Keratinocyte (primary cell): ENCODE data around the gene CAPN5. TPM values are rescaled to one million over a fixed set of nuclear protein-coding genes. Genes with fewer than 3 reads are reported as not detected.

Experiments used
- DNase-seq: peaks from one replicate; pipeline ENCODE4 v3.0.0-alpha.2; 2011; ENCODE audit warnings: low read depth, missing footprints, low spot score
- FAIRE-seq: peaks from 2 replicates; lab custom pipeline; 2011; peaks lifted over from hg19 to GRCh38; lab: Jason Lieb, UNC
- H2AFZ ChIP-seq: 2 replicates; pipeline ENCODE4 v1.6.0; 2012; ENCODE audit warnings: low read length, control low read depth, inconsistent platforms; ENCODE audit not compliant: control insufficient read depth
- H3K27ac ChIP-seq: 2 replicates; pipeline ENCODE4 v1.5.1; 2011; ENCODE audit warnings: low read length; ENCODE audit not compliant: control insufficient read depth, insufficient read depth
- H3K27me3 ChIP-seq: 3 replicates; pipeline ENCODE4 v1.6.0; 2011; ENCODE audit warnings: low read length; ENCODE audit not compliant: control insufficient read depth, insufficient read depth; ENCODE audit errors: extremely low read depth
- H3K36me3 ChIP-seq, 2 experiments: 2 replicates in 1 of 2; 3 replicates in 1 of 2; pipeline ENCODE4 v1.5.1; 2011; ENCODE audit warnings: low read length in 2 of 2, mild to moderate bottlenecking in 1 of 2; ENCODE audit not compliant: control insufficient read depth in 2 of 2, insufficient read depth in 2 of 2; ENCODE audit errors: extremely low read depth in 1 of 2
- H3K4me1 ChIP-seq: 3 replicates; pipeline ENCODE4 v1.5.1; 2011; ENCODE audit warnings: low read length; ENCODE audit not compliant: control insufficient read depth, insufficient read depth; ENCODE audit errors: extremely low read depth
- H3K4me2 ChIP-seq: 3 replicates; pipeline ENCODE4 v1.6.0; 2011; ENCODE audit warnings: low read depth, low read length; ENCODE audit not compliant: control insufficient read depth, insufficient read depth; ENCODE audit errors: extremely low read depth
- H3K4me3 ChIP-seq, 3 experiments: fragments of 200-600 bp in 1 of 3; sonication (generic) in 1 of 3; 2 replicates in 2 of 3; 3 replicates in 1 of 3; pipeline ENCODE4 v1.5.1; 2011 to 2016; ENCODE audit warnings: low read length in 3 of 3, mild to moderate bottlenecking in 3 of 3, control low read depth in 2 of 3, inconsistent platforms in 1 of 3, low read depth in 1 of 3, mixed read lengths in 1 of 3, mixed run types in 1 of 3, moderate library complexity in 1 of 3; ENCODE audit not compliant: control insufficient read depth in 2 of 3, insufficient read depth in 2 of 3; ENCODE audit errors: extremely low read depth in 1 of 3
- H3K79me2 ChIP-seq: 2 replicates; pipeline ENCODE4 v1.6.0; 2012; ENCODE audit warnings: low read length; ENCODE audit not compliant: control insufficient read depth, insufficient read depth
- H3K9ac ChIP-seq: 3 replicates; pipeline ENCODE4 v1.6.0; 2011; ENCODE audit warnings: low read length; ENCODE audit not compliant: control insufficient read depth, insufficient read depth; ENCODE audit errors: extremely low read depth
- H3K9me1 ChIP-seq: 3 replicates; pipeline ENCODE4 v1.6.0; 2011; ENCODE audit warnings: low read length; ENCODE audit not compliant: control insufficient read depth, insufficient read depth; ENCODE audit errors: extremely low read depth
- H3K9me3 ChIP-seq: 2 replicates; pipeline ENCODE4 v1.5.1; 2012; ENCODE audit warnings: low read depth, low read length; ENCODE audit not compliant: control insufficient read depth
- H4K20me1 ChIP-seq: 3 replicates; pipeline ENCODE4 v1.6.0; 2011; ENCODE audit warnings: low read length; ENCODE audit not compliant: control insufficient read depth, insufficient read depth; ENCODE audit errors: extremely low read depth
- EZH2 ChIP-seq: IDR thresholded peaks from one replicate; pipeline ENCODE4 v1.6.1; 2012; ENCODE audit warnings: inconsistent platforms, mild to moderate bottlenecking, low read length, moderate library complexity
- dilution Hi-C: fragments of 300-500 bp; cut with MboI; formaldehyde crosslinking; loops from one replicate; pipeline ENCODE4 v1.7.0; 2020; ENCODE audit warnings: low sequenced_read_pairs; ENCODE audit not compliant: extremely low pct_ligation_motif_present
- polyA plus RNA-seq, 5 experiments: library from polyadenylated mRNA; depleted of rRNA in 3 of 5; stranded (reverse) in 3 of 5; stranded (forward) in 1 of 5; unstranded in 1 of 5; fragments of >200 nt; gene quantifications; 1 replicate in 1 of 5; 2 replicates in 3 of 5; 3 replicates in 1 of 5; pipeline versions ENCODE4 v1.2.1 to v1.2.3, GENCODE V29; 2011 to 2012; ENCODE audit warnings: missing spikeins in 2 of 5, low read depth in 1 of 5, low replicate concordance in 1 of 5
- TF ChIP-seq, protein P1 (sequence below), 3 experiments: IDR thresholded peaks in 1 of 3; conservative IDR thresholded peaks in 1 of 3; optimal IDR thresholded peaks in 1 of 3; 2 replicates in 2 of 3; 3 replicates in 1 of 3; pipeline versions ENCODE3 to v1.5.1; 2011; ENCODE audit warnings: low read length in 3 of 3, mild to moderate bottlenecking in 3 of 3, moderate library complexity in 2 of 3, control low read depth in 1 of 3, inconsistent platforms in 1 of 3; ENCODE audit not compliant: insufficient read depth in 2 of 3; ENCODE audit errors: extremely low read depth in 1 of 3

Gene CAPN5
- polyA plus RNA-seq, 1 donor (not counting 4 experiments of a cell fraction or from before 2014, with no cell fraction given) = 1.2 TPM

DNA sequence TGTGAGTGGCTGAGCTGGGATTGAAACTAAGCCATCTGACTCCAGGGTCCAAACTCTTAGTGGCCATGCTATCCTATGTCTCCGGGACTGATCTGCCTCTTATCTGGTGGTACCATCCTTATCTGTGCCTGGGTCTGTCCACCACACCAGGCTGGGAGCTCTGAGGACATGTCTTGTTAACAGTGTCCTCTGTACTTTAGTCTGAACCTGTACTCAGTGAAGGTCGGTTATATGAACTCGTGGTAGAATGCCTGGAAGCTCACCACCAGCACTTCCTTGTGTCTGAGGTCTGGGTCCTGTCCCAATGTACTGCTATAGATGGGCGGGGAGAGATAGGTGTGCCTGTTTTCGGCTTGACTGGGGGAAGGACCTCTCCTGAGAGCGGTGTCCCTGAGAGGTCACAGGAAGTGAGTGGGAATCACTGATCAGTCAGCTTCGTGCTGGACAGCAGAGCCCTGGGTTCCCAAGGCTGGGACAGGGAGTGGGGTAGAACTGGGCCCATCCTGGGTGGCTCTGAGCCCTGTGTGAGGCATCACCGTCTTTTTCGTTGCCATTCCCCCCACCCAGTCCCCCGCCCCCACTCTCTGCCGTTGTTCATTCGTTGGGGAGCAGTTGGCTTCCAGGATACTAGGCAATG is 70.1 kb downstream of the CAPN5 start:
- no peaks in the 10 kb centered on the region for H4K20me1 ChIP-seq
- no peak overlapping the region for H3K9ac ChIP-seq
- TF ChIP-seq, protein P1, sequence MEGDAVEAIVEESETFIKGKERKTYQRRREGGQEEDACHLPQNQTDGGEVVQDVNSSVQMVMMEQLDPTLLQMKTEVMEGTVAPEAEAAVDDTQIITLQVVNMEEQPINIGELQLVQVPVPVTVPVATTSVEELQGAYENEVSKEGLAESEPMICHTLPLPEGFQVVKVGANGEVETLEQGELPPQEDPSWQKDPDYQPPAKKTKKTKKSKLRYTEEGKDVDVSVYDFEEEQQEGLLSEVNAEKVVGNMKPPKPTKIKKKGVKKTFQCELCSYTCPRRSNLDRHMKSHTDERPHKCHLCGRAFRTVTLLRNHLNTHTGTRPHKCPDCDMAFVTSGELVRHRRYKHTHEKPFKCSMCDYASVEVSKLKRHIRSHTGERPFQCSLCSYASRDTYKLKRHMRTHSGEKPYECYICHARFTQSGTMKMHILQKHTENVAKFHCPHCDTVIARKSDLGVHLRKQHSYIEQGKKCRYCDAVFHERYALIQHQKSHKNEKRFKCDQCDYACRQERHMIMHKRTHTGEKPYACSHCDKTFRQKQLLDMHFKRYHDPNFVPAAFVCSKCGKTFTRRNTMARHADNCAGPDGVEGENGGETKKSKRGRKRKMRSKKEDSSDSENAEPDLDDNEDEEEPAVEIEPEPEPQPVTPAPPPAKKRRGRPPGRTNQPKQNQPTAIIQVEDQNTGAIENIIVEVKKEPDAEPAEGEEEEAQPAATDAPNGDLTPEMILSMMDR (optimal IDR thresholded peaks at IDR 0.05 in 1 of 3, IDR thresholded peaks at IDR 0.05 in 1 of 3, conservative IDR thresholded peaks at IDR 0.05 in 1 of 3; ENCODE audit: extremely low read depth in 1 of 3, insufficient read depth in 2 of 3, low read length in 3 of 3) = no peak
- TF ChIP-seq EZH2 = no peak
- no peaks in the 10 kb centered on the region for H3K9me3 ChIP-seq
- no peaks in the 10 kb centered on the region for H3K4me1 ChIP-seq
- H3K4me3 ChIP-seq = no peak overlapping the region
- no peaks in the 10 kb centered on the region for H3K9me1 ChIP-seq
- no peak overlapping the region for H3K4me2 ChIP-seq
- DNase-seq = no peak
- no peak overlapping the region for H2AFZ ChIP-seq
- dilution Hi-C loops = no loop called here
- no peak overlapping the region for H3K27ac ChIP-seq
- H3K36me3 ChIP-seq = no peaks in the 10 kb centered on the region
- H3K27me3 ChIP-seq = peaks cover 23% of the 10 kb centered on the region
- no peaks in the 10 kb centered on the region for H3K79me2 ChIP-seq
- FAIRE-seq = no peak

DNA sequence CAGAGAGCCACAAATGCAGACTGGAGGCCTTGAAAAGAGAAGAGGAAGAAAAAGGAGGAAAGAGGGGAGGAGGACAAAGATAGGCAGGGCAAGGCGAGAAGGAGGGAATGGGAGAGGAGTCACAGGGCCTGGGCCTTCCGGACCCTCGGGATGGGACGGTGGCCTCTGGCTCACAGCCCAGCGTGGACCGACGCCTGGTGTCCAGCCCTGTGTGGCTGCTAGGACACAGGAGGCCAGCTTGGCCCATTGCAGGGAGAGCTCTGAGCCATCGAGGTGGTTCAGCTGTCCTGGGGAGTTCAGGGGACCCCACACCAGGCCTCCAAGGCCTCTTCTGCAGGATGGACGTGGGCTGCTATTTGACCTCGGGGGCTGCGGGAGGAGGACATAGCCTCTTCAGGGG is 70.7 kb downstream of the CAPN5 start:
- Histone ChIP-seq H3K27ac (no peak overlapping the region), H4K20me1 (no peaks in the 10 kb centered on the region), H3K9me1 (no peaks in the 10 kb centered on the region), H3K9me3 (no peaks in the 10 kb centered on the region), H3K4me3 (no peak overlapping the region), H3K36me3 (no peaks in the 10 kb centered on the region), H3K4me1 (no peaks in the 10 kb centered on the region), H3K79me2 (no peaks in the 10 kb centered on the region), H3K4me2 (no peak overlapping the region), H3K9ac (no peak overlapping the region), H3K27me3 (peaks cover 23% of the 10 kb centered on the region), H2AFZ (no peak overlapping the region)
- TF ChIP-seq, protein P1 (optimal IDR thresholded peaks at IDR 0.05 in 1 of 3, IDR thresholded peaks at IDR 0.05 in 1 of 3, conservative IDR thresholded peaks at IDR 0.05 in 1 of 3; ENCODE audit: extremely low read depth in 1 of 3, insufficient read depth in 2 of 3, low read length in 3 of 3) = no peak
- no peak for TF ChIP-seq EZH2
- FAIRE-seq (no peak), DNase-seq (no peak)
- dilution Hi-C loops = no loop called here
